GM13976 (cell line): ENCODE data around the gene PDYN.

Experiments
- DNase-seq: peaks from one replicate; pipeline ENCODE4 v3.0.0; 2012; ENCODE audit warnings: low spot score
- CTCF ChIP-seq: IDR thresholded peaks from 2 replicates; pipeline ENCODE4 v1.5.1; 2012; ENCODE audit warnings: borderline replicate concordance, mild to moderate bottlenecking; ENCODE audit not compliant: insufficient read depth; ENCODE audit errors: extremely low read depth, missing control alignments, control extremely low read depth
- in situ Hi-C: fragments of 300-500 bp; cut with MboI; formaldehyde crosslinking; loops from one replicate; pipeline ENCODE4 v1.12.0; 2022; ENCODE audit warnings: low sequenced_read_pairs, mixed read lengths, inconsistent platforms; ENCODE audit not compliant: unreplicated experiment

Gene PDYN

GRCh38 chr20:1997483-1998192 is 3.8 kb upstream of the PDYN start:
- no peak for TF ChIP-seq CTCF
- no peak for DNase-seq
- in situ Hi-C loops: no loop called here

GRCh38 chr20:1995531-1996310 is 1.9 kb upstream of the PDYN start:
- in situ Hi-C loops: no loop called here

GRCh38 chr20:1994627-1995026 is 769 bp upstream of the PDYN start:
- DNase-seq: no peak
- in situ Hi-C loops: no loop called here
- TF ChIP-seq CTCF: no peak

More at GRCh38 chr20:1995531-1996310, 1.9 kb upstream of the PDYN start:
- TF ChIP-seq CTCF: no peak
- no peak for DNase-seq

- no peak for DNase-seq
- in situ Hi-C loops: no loop called here
- TF ChIP-seq CTCF: no peak
Measured at GRCh38 chr20:1992359-1993110, 1.3 kb downstream of the PDYN start.

- DNase-seq: no peak
- TF ChIP-seq CTCF: no peak
- in situ Hi-C loops: no loop called here
Measured at GRCh38 chr20:1987826-1988225, 6.0 kb downstream of the PDYN start.

- no peak for DNase-seq
- no peak for TF ChIP-seq CTCF
- in situ Hi-C loops: no loop called here
Measured at GRCh38 chr20:1983301-1983700, 10.6 kb downstream of the PDYN start.
